ENCODE results near the gene NLRC5.

DNA sequence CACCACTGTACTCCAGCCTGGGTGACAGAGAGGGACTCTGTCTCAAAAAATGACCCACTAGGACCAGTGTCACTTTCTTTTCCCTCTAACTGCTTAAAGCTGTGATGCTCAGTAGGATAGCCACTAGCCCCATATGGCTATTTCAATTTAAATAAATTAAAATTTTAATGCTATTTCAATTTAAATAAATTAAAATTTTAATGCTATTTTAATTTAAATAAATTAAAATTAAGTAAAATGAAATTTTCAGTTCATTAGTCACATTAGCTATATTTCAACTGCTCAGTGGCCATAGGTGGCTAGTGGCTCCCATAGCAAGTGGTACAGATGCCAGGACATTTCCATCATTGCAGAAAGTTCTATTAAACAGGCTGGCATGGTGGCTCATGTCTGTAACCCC lies 43.0 kb downstream of the NLRC5 start:
- TF ChIP-seq CTCF (IDR thresholded peaks at IDR 0.05) = no peak
- TF ChIP-seq POLR2AphosphoS5 (IDR thresholded peaks at IDR 0.05) = no peak
- no peak for TF ChIP-seq POLR2A (IDR thresholded peaks at IDR 0.05; ENCODE audit: low read depth)
- TF ChIP-seq EP300 (IDR thresholded peaks at IDR 0.05) = no peak

All from esophagus muscularis mucosa (tissue), 4 donors.